Measurements from ENCODE around the gene CDC42BPB. TPM values are rescaled to one million over a fixed set of nuclear protein-coding genes. Genes with fewer than 3 reads are reported as not detected.
"Not testable (repeated sequence)": the region's sequence is repeated elsewhere in the genome, so short reads cannot be mapped to it uniquely, and the experiment has no call there.

CDC42BPB gene
- total RNA-seq, 2 experiments from 2014 or later = 0.78 to 0.81 TPM

GRCh38 chr14:103061482-103061976 lies 4.2 kb upstream of the CDC42BPB start:
- DNase-seq = no peak
- CTCF ChIA-PET = interaction anchor here (0.6 to 1.3 kb wide), 2 partner anchors 17 to 43 kb away, joined by 3 to 4 read pairs; no protein-coding TSS in a partner anchor
- no peak overlapping the region for H3K27ac Mint-ChIP-seq
- POLR2A ChIA-PET = no interaction called here
- peaks cover 3% of the 10 kb centered on the region for H3K4me1 Mint-ChIP-seq
- no peaks in the 10 kb centered on the region for H3K36me3 Mint-ChIP-seq (ENCODE audit: low read depth)
- H3K27me3 Mint-ChIP-seq = peaks cover 40% of the 10 kb centered on the region
- H3K4me3 Mint-ChIP-seq = no peak overlapping the region
- H3K9me3 Mint-ChIP-seq = no peaks in the 10 kb centered on the region

DNA sequence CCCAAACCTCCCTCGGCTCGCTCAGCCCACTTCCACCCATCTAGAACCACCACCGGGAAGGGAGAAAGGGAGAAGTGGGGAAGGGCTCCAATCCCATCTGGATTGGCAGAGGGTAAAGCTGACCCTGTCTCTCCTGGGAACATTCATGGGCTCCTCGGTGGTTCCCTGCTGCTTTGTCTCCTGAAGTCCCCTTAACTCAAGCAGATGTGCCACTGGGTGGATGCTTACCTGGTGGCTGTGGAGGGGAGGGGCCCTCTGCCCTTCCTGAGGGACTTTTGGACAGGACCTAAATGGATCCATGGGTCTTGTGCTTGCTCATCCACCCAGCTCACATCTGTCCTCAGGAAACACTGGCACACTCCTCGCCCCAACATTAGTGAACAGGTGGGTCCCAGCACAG lies 2.2 kb upstream of the CDC42BPB start:
- no peaks in the 10 kb centered on the region for H3K36me3 Mint-ChIP-seq (ENCODE audit: low read depth)
- ChIA-PET CTCF (no interaction called here), POLR2A (no interaction called here)
- no peak for DNase-seq
- no peaks in the 10 kb centered on the region for H3K9me3 Mint-ChIP-seq
- no peak overlapping the region for H3K27ac Mint-ChIP-seq
- H3K27me3 Mint-ChIP-seq = peaks cover 50% of the 10 kb centered on the region
- no peak overlapping the region for H3K4me3 Mint-ChIP-seq
- peaks cover 8% of the 10 kb centered on the region for H3K4me1 Mint-ChIP-seq

GRCh38 chr14:103058164-103059055 lies 1.1 kb upstream of the CDC42BPB start:
- peaks cover 45% of the 10 kb centered on the region for H3K27me3 Mint-ChIP-seq

DNA sequence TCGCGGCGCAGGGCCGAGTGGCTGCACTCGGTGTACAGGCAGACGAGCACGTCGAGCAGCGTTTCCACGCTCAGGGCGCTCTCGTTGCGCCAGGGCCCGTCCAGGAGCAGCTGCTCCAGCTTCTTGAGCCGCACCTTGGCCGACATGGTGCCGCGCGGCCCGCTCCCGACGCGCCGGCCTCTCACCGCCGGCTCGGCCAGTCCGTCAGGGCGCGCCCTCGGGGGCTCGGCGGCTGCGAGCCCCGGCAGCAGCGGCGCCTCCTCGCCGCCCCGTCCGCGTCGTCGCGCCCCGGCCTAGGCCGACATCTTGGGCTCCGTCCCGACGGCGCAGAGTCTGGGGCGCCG lies 349 bp downstream of the CDC42BPB start:
- no peaks in the 10 kb centered on the region for H3K36me3 Mint-ChIP-seq (ENCODE audit: low read depth)
- H3K9me3 Mint-ChIP-seq = no peaks in the 10 kb centered on the region
- peaks cover 8% of the 10 kb centered on the region for H3K4me1 Mint-ChIP-seq
- no peak overlapping the region for H3K4me3 Mint-ChIP-seq
- DNase-seq = no peak
- H3K27me3 Mint-ChIP-seq = peaks cover 36% of the 10 kb centered on the region
- ChIA-PET POLR2A (no interaction called here), CTCF (no interaction called here)
- no peak overlapping the region for H3K27ac Mint-ChIP-seq

More at GRCh38 chr14:103058164-103059055, 1.1 kb upstream of the CDC42BPB start:
- Mint-ChIP-seq H3K36me3 (ENCODE audit: low read depth) (no peaks in the 10 kb centered on the region), H3K27ac (no peak overlapping the region), H3K4me1 (peaks cover 8% of the 10 kb centered on the region), H3K9me3 (no peaks in the 10 kb centered on the region), H3K4me3 (peak overlapping the region; percentile 21)
- ChIA-PET CTCF (no interaction called here), POLR2A (no interaction called here)
- no peak for DNase-seq

GRCh38 chr14:103056322-103057027 lies 874 bp downstream of the CDC42BPB start:
- H3K27me3 Mint-ChIP-seq = peaks cover 31% of the 10 kb centered on the region
- no peaks in the 10 kb centered on the region for H3K9me3 Mint-ChIP-seq
- H3K4me3 Mint-ChIP-seq = peak overlapping the region; percentile 69
- POLR2A ChIA-PET = no interaction called here
- CTCF ChIA-PET = no interaction called here
- no peak overlapping the region for H3K27ac Mint-ChIP-seq
- peaks cover 8% of the 10 kb centered on the region for H3K4me1 Mint-ChIP-seq
- no peak for DNase-seq
- H3K36me3 Mint-ChIP-seq (ENCODE audit: low read depth) = no peaks in the 10 kb centered on the region

DNA sequence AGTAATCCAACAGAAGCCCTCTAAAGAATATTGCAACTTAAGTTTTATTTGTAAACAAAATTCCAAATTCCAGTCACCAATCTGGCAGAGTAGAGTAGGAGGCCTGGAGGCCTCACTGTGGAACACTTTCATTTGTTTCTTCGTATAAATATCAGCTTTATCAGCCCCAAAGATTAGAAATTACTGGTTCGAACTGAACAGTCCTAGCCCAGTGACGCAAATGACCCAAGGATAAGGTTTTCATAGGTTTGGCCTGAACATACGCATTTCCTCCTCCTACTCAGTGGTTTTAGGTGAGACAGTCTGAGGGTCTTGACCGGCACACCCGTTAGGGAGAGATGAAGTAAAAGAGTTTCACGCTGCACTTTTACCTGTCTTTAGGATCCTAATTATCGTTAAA lies 1.7 kb downstream of the CDC42BPB start:
- POLR2A ChIA-PET = no interaction called here
- no peaks in the 10 kb centered on the region for H3K36me3 Mint-ChIP-seq (ENCODE audit: low read depth)
- no peaks in the 10 kb centered on the region for H3K9me3 Mint-ChIP-seq
- DNase-seq = no peak
- H3K27ac Mint-ChIP-seq = no peak overlapping the region
- H3K4me1 Mint-ChIP-seq = peaks cover 8% of the 10 kb centered on the region
- peaks cover 32% of the 10 kb centered on the region for H3K27me3 Mint-ChIP-seq
- CTCF ChIA-PET = no interaction called here
- peak overlapping the region; percentile 49 for H3K4me3 Mint-ChIP-seq

DNA sequence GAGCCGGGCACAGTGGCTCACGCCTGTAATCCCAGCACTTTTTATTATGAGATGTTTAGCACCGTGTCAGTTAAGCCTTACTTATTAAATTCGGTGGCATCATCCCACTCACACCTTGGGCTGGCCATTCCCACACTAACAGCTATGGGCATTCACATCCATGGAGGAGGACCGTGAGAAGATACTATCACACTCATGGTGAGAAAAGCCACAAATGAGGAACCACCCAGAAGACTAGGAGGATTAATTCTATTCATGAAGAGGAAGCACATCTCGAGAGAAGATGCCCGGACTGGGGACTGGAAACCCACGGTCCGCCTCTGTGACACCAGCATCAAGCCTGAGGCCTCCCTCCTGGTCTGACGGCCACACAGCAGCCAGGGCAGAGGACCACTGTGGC lies 4.9 kb downstream of the CDC42BPB start:
- H3K4me1 Mint-ChIP-seq = peaks cover 6% of the 10 kb centered on the region
- ChIA-PET CTCF (no interaction called here), POLR2A (no interaction called here)

DNA sequence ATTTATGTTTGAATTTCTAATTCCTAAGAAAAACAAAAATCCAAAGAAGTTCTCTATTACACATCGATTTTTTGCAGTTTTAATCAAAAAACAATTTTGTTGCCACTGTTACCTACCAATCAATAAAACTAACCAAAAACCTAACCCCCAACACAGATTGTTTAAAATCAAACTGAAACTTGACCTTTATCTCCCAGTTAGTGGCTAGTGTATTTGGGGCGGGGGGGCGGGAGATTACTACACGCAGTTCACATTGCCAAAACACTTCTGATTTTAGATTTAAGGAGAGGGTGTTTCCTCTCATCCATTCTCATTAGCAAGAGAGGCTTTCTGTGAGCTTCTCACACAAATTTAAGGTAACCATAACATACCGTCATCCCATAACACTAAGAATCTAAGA lies 6.4 kb downstream of the CDC42BPB start:
- Mint-ChIP-seq H3K4me3 (no peak overlapping the region), H3K36me3 (ENCODE audit: low read depth) (no peaks in the 10 kb centered on the region), H3K27ac (no peak overlapping the region), H3K9me3 (no peaks in the 10 kb centered on the region), H3K27me3 (peaks cover 10% of the 10 kb centered on the region), H3K4me1 (peaks cover 4% of the 10 kb centered on the region)
- POLR2A ChIA-PET = no interaction called here
- no peak for DNase-seq
- CTCF ChIA-PET = interaction anchor here (0.7 to 1.2 kb wide), 2 partner anchors 54 to 248 kb away, joined by 4 to 5 read pairs; no protein-coding TSS in a partner anchor

More for the DNA sequence above, 4.9 kb downstream of the CDC42BPB start:
- no peaks in the 10 kb centered on the region for H3K36me3 Mint-ChIP-seq (ENCODE audit: low read depth)
- H3K9me3 Mint-ChIP-seq = no peaks in the 10 kb centered on the region
- no peak overlapping the region for H3K4me3 Mint-ChIP-seq
- DNase-seq = no peak
- peaks cover 15% of the 10 kb centered on the region for H3K27me3 Mint-ChIP-seq
- no peak overlapping the region for H3K27ac Mint-ChIP-seq

- DNase-seq; H3K4me1 Mint-ChIP-seq; H3K36me3 Mint-ChIP-seq (ENCODE audit: low read depth); H3K27me3 Mint-ChIP-seq; H3K4me3 Mint-ChIP-seq; H3K27ac Mint-ChIP-seq; H3K9me3 Mint-ChIP-seq; CTCF ChIA-PET; POLR2A ChIA-PET: not testable (repeated sequence)
Measured at GRCh38 chr14:103047453-103047852, 9.9 kb downstream of the CDC42BPB start.

DNA sequence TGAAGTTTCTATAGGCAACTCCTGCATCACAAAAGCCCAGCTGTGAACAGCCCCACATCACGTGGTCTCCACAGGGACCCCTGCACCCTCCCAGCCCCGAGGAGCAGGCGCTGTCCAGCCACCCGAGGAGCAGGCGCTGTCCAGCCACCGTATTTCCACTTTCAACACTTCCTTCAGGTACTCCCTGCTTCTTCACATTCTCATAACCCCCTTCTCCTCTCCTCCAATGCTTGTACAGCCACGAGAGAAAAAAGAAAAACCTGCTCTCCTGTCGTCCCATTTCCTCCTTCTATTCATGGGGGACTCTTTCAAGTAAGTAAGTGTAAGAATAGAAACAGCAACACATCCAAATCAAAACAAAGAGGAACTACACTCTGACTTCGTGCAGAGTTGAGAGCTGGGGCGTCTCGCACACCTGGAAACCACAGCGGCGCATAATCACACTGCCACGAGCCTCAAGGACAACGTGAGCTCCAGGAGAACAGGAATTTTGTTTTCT lies 11.9 kb downstream of the CDC42BPB start:
- Mint-ChIP-seq H3K36me3 (ENCODE audit: low read depth) (no peaks in the 10 kb centered on the region), H3K27me3 (peaks cover 8% of the 10 kb centered on the region), H3K27ac (no peak overlapping the region), H3K4me1 (peaks cover 2% of the 10 kb centered on the region), H3K9me3 (peaks cover 2% of the 10 kb centered on the region), H3K4me3 (no peak overlapping the region)
- CTCF ChIA-PET = no interaction called here
- POLR2A ChIA-PET = no interaction called here
- DNase-seq = no peak

- Mint-ChIP-seq H3K36me3 (ENCODE audit: low read depth) (no peaks in the 10 kb centered on the region), H3K4me1 (peaks cover 2% of the 10 kb centered on the region), H3K9me3 (peaks cover 2% of the 10 kb centered on the region), H3K4me3 (no peak overlapping the region), H3K27ac (no peak overlapping the region), H3K27me3 (peaks cover 5% of the 10 kb centered on the region)
- no peak for DNase-seq
- CTCF ChIA-PET = no interaction called here
- POLR2A ChIA-PET = no interaction called here
Measured at GRCh38 chr14:103043257-103044015, 13.9 kb downstream of the CDC42BPB start.

GRCh38 chr14:103041464-103041863 lies 15.9 kb downstream of the CDC42BPB start:
- no peak overlapping the region for H3K4me3 Mint-ChIP-seq
- ChIA-PET CTCF (no interaction called here), POLR2A (no interaction called here)
- no peaks in the 10 kb centered on the region for H3K36me3 Mint-ChIP-seq (ENCODE audit: low read depth)
- H3K27me3 Mint-ChIP-seq = peaks cover 5% of the 10 kb centered on the region
- H3K27ac Mint-ChIP-seq = no peak overlapping the region
- H3K4me1 Mint-ChIP-seq = peaks cover 2% of the 10 kb centered on the region
- H3K9me3 Mint-ChIP-seq = peaks cover 2% of the 10 kb centered on the region
- DNase-seq = no peak

- H3K27me3 Mint-ChIP-seq = no peaks in the 10 kb centered on the region
- no peak overlapping the region for H3K27ac Mint-ChIP-seq
- DNase-seq = no peak
- CTCF ChIA-PET = no interaction called here
- H3K4me1 Mint-ChIP-seq = no peaks in the 10 kb centered on the region
- H3K9me3 Mint-ChIP-seq = no peaks in the 10 kb centered on the region
- no peak overlapping the region for H3K4me3 Mint-ChIP-seq
- POLR2A ChIA-PET = no interaction called here
- H3K36me3 Mint-ChIP-seq (ENCODE audit: low read depth) = no peaks in the 10 kb centered on the region
Measured at GRCh38 chr14:103033681-103034096, 23.7 kb downstream of the CDC42BPB start.
